Activated CD4-positive, alpha-beta T cell treated with anti-CD3 and anti-CD28 coated beads, Interleukin-2, amount 10 ng/mL, durations not matched to agents 7 days and 5 days (primary cell): ENCODE data around the gene CAPZB. TPM values are rescaled to one million over a fixed set of nuclear protein-coding genes. Genes with fewer than 3 reads are reported as not detected.

Experiments used
- CTCF ChIA-PET: fragments of 350-600 bp; sonication (Branson Sonifier 250); formaldehyde crosslinking; loops from one replicate; lab custom pipeline; 2021; ENCODE audit warnings: antibody characterized with exemption; lab: Charles Lee
- POLR2A ChIA-PET: fragments of 350-600 bp; sonication (Branson Sonifier 250); formaldehyde crosslinking; loops from one replicate; lab custom pipeline; 2021; ENCODE audit warnings: antibody characterized with exemption; lab: Charles Lee
- DNase-seq: peaks from one replicate; pipeline ENCODE4 v3.0.0-alpha.2; 2020
- H3K27ac Mint-ChIP-seq: one replicate; pipeline ENCODE4 v1.8.0; 2021; ENCODE audit warnings: mild to moderate bottlenecking, moderate library complexity, mixed read lengths
- H3K27me3 Mint-ChIP-seq: one replicate; pipeline ENCODE4 v1.8.0; 2021; ENCODE audit warnings: mixed read lengths
- H3K36me3 Mint-ChIP-seq: one replicate; pipeline ENCODE4 v1.8.0; 2021; ENCODE audit warnings: low read depth, mixed read lengths
- H3K4me1 Mint-ChIP-seq: one replicate; pipeline ENCODE4 v1.8.0; 2021; ENCODE audit warnings: mixed read lengths
- H3K4me3 Mint-ChIP-seq: one replicate; pipeline ENCODE4 v1.8.0; 2021; ENCODE audit warnings: mild to moderate bottlenecking, moderate library complexity, mixed read lengths
- H3K9me3 Mint-ChIP-seq: one replicate; pipeline ENCODE4 v1.8.0; 2021; ENCODE audit warnings: mixed read lengths
- total RNA-seq, 2 experiments: library from RNA; stranded (reverse); gene quantifications; one replicate each; pipeline ENCODE4 v1.2.3, GENCODE V29; 2021

CAPZB gene
- total RNA-seq, 2 experiments from 2014 or later: 529 to 567 TPM

DNA sequence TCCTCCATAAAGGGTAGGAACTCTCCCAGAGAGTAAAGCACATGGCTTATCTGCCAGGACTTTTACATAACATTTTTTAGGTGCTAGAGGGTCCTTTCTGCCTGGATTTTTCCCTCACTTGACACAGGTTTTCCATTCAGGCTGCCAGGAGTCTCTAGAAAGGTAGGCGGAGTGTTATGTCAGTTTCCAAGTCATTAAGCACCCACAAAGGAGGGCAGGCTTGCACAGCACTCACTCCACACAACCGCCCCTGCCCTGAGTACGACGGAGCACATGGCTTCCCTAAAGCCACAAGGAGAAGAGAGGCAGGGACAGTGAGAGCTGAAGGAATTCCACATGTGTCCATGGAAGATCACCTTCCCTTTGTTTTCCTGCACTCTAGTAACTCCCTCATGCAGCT, 55.7 kb downstream of the CAPZB start:
- H3K4me3 Mint-ChIP-seq: no peak overlapping the region
- POLR2A ChIA-PET: no interaction called here

DNA sequence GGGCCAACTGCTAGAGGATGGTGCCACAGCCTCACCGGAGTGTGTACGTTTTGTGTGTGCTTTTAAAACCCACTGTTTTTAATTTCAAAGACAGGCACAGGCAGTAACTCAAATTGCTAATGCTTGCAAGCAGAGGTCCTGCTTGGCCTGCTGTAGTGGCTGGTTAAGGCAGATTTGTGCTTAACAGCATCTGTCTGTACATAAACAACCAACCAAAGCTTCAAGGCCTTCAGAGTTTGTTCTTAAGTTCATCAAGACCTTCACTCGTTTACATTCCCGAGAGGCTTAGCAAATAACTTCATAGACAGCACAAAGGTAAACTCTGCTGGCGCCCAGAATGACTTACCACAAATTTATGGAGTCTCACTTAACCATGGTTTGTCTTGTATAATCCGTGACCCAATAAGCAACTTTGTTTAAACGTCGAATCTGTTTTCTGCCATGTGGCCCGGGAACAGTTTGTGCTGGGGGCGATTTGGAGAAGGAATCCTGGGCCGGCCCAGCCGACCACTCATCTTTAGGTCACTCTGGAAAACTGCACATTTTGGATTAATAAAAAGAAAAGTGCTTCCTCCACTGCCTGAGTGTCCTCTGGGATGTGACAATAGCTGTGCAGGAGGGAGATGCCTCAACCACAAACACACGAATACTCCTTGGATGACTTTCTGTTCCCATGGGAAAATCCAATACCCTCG, 58.1 kb downstream of the CAPZB start:
- Mint-ChIP-seq H3K27ac (no peak overlapping the region), H3K4me1 (peaks cover 43% of the 10 kb centered on the region), H3K9me3 (no peaks in the 10 kb centered on the region), H3K4me3 (no peak overlapping the region), H3K36me3 (peaks cover 11% of the 10 kb centered on the region), H3K27me3 (no peaks in the 10 kb centered on the region)
- ChIA-PET CTCF (no interaction called here), POLR2A (no interaction called here)
- DNase-seq: no peak

More for the DNA sequence above, 55.7 kb downstream of the CAPZB start:
- CTCF ChIA-PET: no interaction called here
- Mint-ChIP-seq H3K27me3 (no peaks in the 10 kb centered on the region), H3K36me3 (peaks cover 24% of the 10 kb centered on the region), H3K27ac (peak overlapping the region; percentile 14), H3K4me1 (peaks cover 55% of the 10 kb centered on the region), H3K9me3 (no peaks in the 10 kb centered on the region)
- DNase-seq: no peak

DNA sequence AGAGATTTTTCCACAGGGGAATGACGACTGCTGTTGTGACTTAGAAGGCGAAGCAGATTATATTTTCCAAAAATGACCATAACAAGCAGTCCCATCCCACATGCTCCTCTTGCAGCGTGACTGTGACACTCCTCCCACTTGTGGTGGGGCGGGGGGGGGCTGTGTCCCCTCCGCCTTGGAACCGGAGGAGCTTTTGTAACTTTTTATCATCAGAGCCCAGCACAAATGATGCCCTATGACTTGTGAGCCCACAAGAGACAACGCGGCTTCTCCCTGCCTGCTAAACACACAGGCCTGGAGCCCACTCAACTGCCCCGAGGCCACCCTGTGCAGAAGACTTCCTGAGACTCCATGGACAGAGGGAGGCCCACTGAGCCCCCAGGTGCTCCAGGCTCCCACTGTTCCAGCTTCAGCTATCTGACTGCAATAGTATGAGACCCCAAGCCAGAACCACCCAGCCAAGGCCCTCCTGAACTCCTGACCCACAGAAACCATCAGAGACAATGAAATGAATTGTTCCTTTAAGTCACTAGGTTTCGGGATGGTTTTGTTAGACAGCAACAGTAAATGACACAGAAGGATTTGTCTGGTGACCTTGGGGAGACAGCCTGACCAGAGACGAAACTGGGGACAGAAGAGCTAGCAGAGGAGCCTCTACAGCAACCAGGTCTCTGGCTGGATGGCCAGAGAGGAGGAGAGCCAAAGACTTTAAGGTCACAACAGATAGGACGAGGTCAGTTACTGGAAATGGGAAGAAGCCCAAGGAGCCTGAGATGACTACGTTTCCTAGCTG, 58.8 kb downstream of the CAPZB start:
- Mint-ChIP-seq H3K27me3 (no peaks in the 10 kb centered on the region), H3K36me3 (peaks cover 11% of the 10 kb centered on the region), H3K27ac (peak overlapping the region; percentile 61), H3K9me3 (no peaks in the 10 kb centered on the region), H3K4me3 (no peak overlapping the region), H3K4me1 (peaks cover 46% of the 10 kb centered on the region)
- ChIA-PET CTCF (interaction anchor here (0.9 kb wide), 1 partner anchor 24 kb away, joined by 4 read pairs; no protein-coding TSS in a partner anchor), POLR2A (no interaction called here)
- DNase-seq: no peak

DNA sequence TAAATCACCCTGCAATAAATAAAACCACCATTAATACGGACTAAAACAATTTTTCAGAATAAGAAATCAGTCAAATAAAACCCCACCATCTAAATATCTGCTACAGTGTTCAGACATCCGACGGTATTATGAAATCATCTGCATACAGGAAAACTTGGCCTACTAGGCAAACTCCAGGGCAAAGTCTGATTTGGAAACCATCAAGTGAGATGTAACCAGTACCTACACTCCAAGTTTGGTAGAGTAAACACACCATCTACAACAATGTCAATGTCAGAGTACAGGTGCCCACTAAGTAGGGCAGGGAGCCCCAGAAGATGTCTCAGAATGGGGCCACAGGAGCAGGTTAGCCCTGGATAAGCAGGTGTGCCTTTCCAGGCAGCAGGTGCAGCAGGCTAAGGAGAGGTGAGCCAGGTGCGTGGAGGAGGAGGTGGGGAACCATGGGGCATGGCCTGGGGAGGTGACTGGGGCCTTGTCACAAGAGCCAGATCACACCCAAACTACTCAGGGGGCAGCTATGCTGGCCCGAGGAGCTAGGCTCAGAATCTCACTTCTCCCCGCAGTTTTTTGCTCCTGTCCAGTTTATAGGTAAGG, 59.6 kb downstream of the CAPZB start:
- H3K9me3 Mint-ChIP-seq: no peaks in the 10 kb centered on the region
- CTCF ChIA-PET: interaction anchor here (0.6 to 0.9 kb wide), 3 partner anchors 24 to 1078 kb away, joined by 3 to 4 read pairs (median 4); no protein-coding TSS in a partner anchor
- H3K27ac Mint-ChIP-seq: no peak overlapping the region
- peaks cover 11% of the 10 kb centered on the region for H3K36me3 Mint-ChIP-seq
- no peak overlapping the region for H3K4me3 Mint-ChIP-seq
- peaks cover 47% of the 10 kb centered on the region for H3K4me1 Mint-ChIP-seq
- DNase-seq: no peak
- H3K27me3 Mint-ChIP-seq: no peaks in the 10 kb centered on the region
- POLR2A ChIA-PET: no interaction called here

DNA sequence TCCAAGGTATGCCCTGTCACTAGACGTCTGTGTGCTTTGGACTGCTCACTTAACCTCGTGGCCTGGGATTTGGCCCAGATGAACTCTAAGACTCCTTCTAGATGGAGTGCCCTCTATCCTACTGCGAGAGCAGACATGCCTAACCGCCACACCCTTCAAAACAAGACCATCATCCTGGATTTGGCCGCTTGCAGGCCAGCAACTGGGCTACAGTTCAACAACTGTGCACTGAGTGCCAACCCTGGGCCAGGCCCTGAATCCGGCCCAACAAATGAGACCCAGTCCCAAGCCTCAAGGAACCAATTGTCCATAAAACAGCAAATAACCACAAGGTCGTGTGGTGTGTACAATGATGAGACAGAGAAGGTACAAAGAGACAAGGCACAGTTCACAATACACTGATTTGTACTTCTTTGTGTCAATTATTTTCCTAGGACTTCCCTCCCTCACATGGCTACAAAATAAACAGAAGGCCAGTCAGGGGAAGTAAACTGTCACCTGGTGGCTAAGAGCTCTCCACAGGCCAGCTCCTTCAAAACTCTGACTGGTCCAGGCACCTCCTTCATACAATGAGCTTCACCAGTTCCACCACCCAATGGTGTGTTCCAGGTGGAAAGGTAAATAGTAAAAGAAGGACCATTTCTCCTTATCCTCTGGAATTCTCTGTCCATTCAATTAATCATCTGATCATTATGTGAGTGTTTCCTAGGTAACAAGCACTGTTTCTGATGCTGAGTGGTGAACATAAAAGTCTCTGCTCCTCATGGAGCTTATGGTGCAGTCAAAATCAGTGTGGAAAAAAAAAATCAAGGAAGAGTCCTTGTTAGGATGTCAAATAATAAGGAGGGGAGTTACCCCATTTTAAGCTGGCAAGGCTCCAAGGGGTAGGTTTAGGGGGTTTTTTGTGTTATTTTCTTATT, 60.4 kb downstream of the CAPZB start:
- ChIA-PET POLR2A (no interaction called here), CTCF (interaction anchor here (0.6 to 1.3 kb wide), 3 partner anchors 24 to 1079 kb away, joined by 3 to 4 read pairs (median 3); no protein-coding TSS in a partner anchor)
- Mint-ChIP-seq H3K36me3 (peaks cover 11% of the 10 kb centered on the region), H3K27me3 (no peaks in the 10 kb centered on the region), H3K27ac (no peak overlapping the region), H3K4me1 (peaks cover 39% of the 10 kb centered on the region), H3K4me3 (peak overlapping the region; percentile 22), H3K9me3 (no peaks in the 10 kb centered on the region)
- DNase-seq: no peak

DNA sequence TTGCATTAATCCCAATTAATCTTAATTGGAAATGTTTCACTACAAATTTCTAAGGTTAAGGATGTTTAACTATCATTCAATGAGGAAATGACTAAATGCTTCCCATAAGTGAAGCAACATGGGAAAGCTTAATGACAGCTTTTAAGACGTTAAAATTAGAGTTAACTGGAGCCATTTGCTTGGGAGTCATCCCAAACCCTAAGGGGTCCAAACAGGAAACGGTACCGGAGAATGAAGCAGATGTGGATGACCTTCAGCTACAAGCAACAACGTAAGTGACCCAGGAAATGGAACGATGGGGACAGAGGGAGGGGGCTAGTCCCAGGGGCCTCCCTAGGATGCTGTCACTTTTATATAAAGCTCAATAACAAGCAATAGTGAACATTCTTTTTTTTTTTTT, 62.2 kb downstream of the CAPZB start:
- Mint-ChIP-seq H3K9me3 (no peaks in the 10 kb centered on the region), H3K36me3 (peaks cover 18% of the 10 kb centered on the region), H3K27me3 (no peaks in the 10 kb centered on the region), H3K27ac (no peak overlapping the region), H3K4me1 (peaks cover 37% of the 10 kb centered on the region), H3K4me3 (no peak overlapping the region)
- ChIA-PET POLR2A (no interaction called here), CTCF (interaction anchor here (0.9 to 1.3 kb wide), 3 partner anchors 12 to 259 kb away, joined by 3 to 4 read pairs (median 3); no protein-coding TSS in a partner anchor)
- no peak for DNase-seq

DNA sequence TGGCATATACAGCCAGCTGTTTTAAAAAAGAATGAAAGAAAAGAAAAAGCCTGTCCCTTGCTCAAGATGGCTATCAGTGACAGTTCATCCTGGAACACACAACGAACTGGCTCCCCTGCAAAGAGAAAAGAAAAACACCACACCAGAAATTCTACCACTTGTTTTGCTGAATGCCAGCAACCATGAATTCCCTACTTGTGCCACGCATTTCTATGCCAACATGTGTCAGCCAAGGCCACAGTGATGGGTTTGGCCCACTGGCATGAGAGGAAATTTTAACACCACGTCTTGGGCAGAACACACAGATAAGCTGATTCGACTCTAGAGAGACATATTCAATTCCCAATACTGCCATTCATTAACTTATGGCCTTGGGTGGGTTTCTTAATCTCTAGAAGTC, 64.0 kb downstream of the CAPZB start:
- no peaks in the 10 kb centered on the region for H3K9me3 Mint-ChIP-seq

DNA sequence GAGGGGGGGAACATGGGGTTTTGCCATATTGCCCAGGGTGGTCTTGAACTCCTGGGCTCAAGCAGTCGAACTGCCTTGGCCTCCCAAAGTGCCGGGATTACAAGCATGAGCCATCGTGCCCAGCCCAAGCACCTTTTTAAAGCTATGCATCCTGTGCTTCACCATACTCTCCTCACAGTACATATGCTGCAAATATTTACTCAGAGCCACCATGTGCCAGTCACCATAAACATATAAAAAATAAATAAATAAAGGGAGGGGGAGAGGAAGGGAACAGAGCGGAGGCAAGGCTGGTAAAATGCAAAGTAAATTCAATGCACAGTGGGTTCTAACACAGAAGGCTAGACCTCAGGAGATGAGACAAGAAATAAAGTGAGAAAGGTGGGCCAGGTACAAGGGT, 64.7 kb downstream of the CAPZB start:
- H3K4me1 Mint-ChIP-seq: peaks cover 38% of the 10 kb centered on the region
- POLR2A ChIA-PET: no interaction called here
- peaks cover 36% of the 10 kb centered on the region for H3K36me3 Mint-ChIP-seq
- H3K9me3 Mint-ChIP-seq: no peaks in the 10 kb centered on the region
- CTCF ChIA-PET: interaction anchor here (1.6 kb wide), 1 partner anchor 20 kb away, joined by 3 read pairs; no protein-coding TSS in a partner anchor
- H3K27me3 Mint-ChIP-seq: no peaks in the 10 kb centered on the region
- DNase-seq: no peak
- peak overlapping the region; percentile 48 for H3K27ac Mint-ChIP-seq
- no peak overlapping the region for H3K4me3 Mint-ChIP-seq

More for the DNA sequence above, 64.0 kb downstream of the CAPZB start:
- Mint-ChIP-seq H3K27me3 (no peaks in the 10 kb centered on the region), H3K36me3 (peaks cover 32% of the 10 kb centered on the region), H3K27ac (no peak overlapping the region), H3K4me1 (peaks cover 41% of the 10 kb centered on the region), H3K4me3 (no peak overlapping the region)
- POLR2A ChIA-PET: no interaction called here
- no peak for DNase-seq
- CTCF ChIA-PET: interaction anchor here (1.6 kb wide), 1 partner anchor 19 kb away, joined by 3 read pairs; no protein-coding TSS in a partner anchor

DNA sequence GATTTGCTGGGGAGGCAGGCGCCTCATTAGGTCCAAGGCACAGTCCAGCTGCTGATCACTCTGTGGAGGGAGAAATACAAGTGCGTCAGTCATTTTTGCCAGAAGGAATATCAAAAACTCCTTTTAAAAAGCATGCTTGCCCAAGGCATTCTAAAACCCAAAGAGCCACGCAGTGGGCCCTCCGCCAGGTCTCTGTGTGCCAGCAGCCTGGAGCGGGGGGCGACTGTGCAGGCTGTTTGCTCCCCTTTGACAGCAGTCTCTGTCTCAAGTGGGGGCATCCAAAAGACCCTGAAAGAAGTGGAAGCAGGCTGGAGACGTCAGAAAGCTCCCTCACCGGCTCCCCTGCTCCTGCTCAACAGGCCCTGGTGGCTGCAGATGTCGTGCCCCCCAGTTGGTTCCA, 65.6 kb downstream of the CAPZB start:
- CTCF ChIA-PET: interaction anchor here (1.1 to 1.6 kb wide), 2 partner anchors 14 to 21 kb away, joined by 3 to 5 read pairs; no protein-coding TSS in a partner anchor
- Mint-ChIP-seq H3K27me3 (no peaks in the 10 kb centered on the region), H3K27ac (peak overlapping the region; percentile 27), H3K36me3 (peaks cover 32% of the 10 kb centered on the region), H3K9me3 (no peaks in the 10 kb centered on the region), H3K4me1 (peaks cover 30% of the 10 kb centered on the region), H3K4me3 (no peak overlapping the region)
- POLR2A ChIA-PET: no interaction called here
- DNase-seq: no peak

DNA sequence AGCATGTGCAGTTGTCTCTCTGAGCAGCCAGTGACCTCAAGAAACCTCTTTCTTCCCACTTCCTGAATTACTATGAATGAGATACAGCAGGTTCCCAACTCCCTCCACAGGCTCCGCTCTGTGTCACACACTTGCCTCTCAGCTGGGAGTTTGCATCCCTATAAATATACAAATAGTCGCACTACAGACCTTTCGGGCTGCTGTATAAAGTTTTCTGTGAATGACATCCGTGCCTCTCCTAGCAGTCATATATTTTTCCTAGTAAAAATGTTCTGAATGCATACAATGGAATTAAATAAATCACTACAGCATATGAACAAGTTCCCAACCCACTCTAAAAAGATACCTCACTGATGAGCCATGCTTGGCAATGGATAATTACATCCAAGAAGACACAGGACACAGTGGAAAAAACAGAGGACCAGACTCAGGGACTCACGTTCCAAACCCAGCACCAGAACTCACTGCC, 66.8 kb downstream of the CAPZB start:
- POLR2A ChIA-PET: no interaction called here
- DNase-seq: no peak
- Mint-ChIP-seq H3K27ac (peak overlapping the region; percentile 62), H3K36me3 (peaks cover 36% of the 10 kb centered on the region), H3K9me3 (no peaks in the 10 kb centered on the region), H3K4me1 (peaks cover 29% of the 10 kb centered on the region), H3K4me3 (no peak overlapping the region), H3K27me3 (no peaks in the 10 kb centered on the region)
- CTCF ChIA-PET: no interaction called here

DNA sequence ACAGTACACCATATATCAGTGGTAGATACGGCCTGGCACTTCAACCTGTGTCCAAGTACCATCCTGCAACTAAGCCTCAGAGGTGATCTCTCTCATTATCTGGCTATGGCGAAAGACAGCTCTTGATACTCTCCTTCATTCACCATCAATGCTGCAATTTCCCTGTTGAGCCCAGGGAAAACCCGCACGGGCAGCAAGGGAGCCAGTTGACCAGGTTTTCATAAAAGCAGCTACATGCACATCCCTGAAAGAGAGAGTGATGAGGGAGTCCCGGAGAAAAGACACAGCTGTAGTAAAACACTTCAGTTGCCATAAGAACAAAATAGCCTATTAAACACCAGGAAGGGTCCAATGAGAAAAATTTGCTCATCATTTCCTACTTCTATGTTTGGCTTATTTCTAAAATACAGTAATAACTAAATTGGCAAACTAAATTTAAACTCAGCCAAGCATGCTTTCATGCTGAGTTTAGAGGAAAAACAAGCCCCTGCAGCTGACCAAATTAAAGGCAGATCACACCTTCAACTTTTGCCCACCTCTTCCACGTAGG, 68.3 kb downstream of the CAPZB start:
- ChIA-PET POLR2A (no interaction called here), CTCF (interaction anchor here (0.6 to 0.7 kb wide), 2 partner anchors 27 to 205 kb away, joined by 3 read pairs; no protein-coding TSS in a partner anchor)
- no peaks in the 10 kb centered on the region for H3K27me3 Mint-ChIP-seq
- no peak for DNase-seq
- H3K4me1 Mint-ChIP-seq: peaks cover 31% of the 10 kb centered on the region
- peaks cover 41% of the 10 kb centered on the region for H3K36me3 Mint-ChIP-seq
- no peaks in the 10 kb centered on the region for H3K9me3 Mint-ChIP-seq
- H3K4me3 Mint-ChIP-seq: no peak overlapping the region
- no peak overlapping the region for H3K27ac Mint-ChIP-seq
